PC-3 (cell line): Measurements from ENCODE around the gene CYP4F22.

ENCODE experiments used
- CTCF ChIP-seq: fragments of 300-600 bp; sonication (generic); conservative IDR thresholded peaks from 2 replicates; pipeline ENCODE4 v1.5.1; 2017; ENCODE audit warnings: antibody characterized with exemption, low read depth, mild to moderate bottlenecking, low read length
- EZH2phosphoT487 ChIP-seq: fragments of 300-600 bp; sonication (generic); IDR thresholded peaks from 2 replicates; pipeline ENCODE4 v1.6.1; 2018; ENCODE audit warnings: mild to moderate bottlenecking, antibody characterized with exemption, low read length, borderline replicate concordance

- TF ChIP-seq CTCF, result no peak
- TF ChIP-seq EZH2phosphoT487, result no peak
These were observed 6.7 kb upstream of the CYP4F22 start for GRCh38 chr19:15501596-15501995.
